Stomach (tissue), 4 donors: ENCODE data around the gene DCP1A.

Experiments
- EP300 ChIP-seq: sonication (generic); formaldehyde crosslinking; IDR thresholded peaks from one replicate; pipeline ENCODE4 v1.6.1; 2017; ENCODE audit warnings: antibody characterized with exemption
- POLR2A ChIP-seq, 4 donors: fragments of 450-650 bp; IDR thresholded peaks; one replicate each; pipeline ENCODE4 v1.6.1; 2016; ENCODE audit warnings: antibody characterized with exemption in 4 of 4, control low read depth in 2 of 4, mild to moderate bottlenecking in 1 of 4, moderate library complexity in 1 of 4
- POLR2AphosphoS5 ChIP-seq, 3 donors: sonication (generic); formaldehyde crosslinking; IDR thresholded peaks; one replicate each; pipeline ENCODE4 v1.6.1; 2016; ENCODE audit warnings: antibody characterized with exemption in 3 of 3
- TF ChIP-seq, protein P1 (sequence below), 7 experiments: fragments of 450-650 bp in 4 of 7; fragments of 200-600 bp in 3 of 7; sonication (generic) in 3 of 7; IDR thresholded peaks; one replicate each; pipeline ENCODE4 v1.5.1; 2016 to 2019; ENCODE audit warnings: antibody characterized with exemption in 7 of 7, control low read depth in 2 of 7, mild to moderate bottlenecking in 1 of 7

DNA sequence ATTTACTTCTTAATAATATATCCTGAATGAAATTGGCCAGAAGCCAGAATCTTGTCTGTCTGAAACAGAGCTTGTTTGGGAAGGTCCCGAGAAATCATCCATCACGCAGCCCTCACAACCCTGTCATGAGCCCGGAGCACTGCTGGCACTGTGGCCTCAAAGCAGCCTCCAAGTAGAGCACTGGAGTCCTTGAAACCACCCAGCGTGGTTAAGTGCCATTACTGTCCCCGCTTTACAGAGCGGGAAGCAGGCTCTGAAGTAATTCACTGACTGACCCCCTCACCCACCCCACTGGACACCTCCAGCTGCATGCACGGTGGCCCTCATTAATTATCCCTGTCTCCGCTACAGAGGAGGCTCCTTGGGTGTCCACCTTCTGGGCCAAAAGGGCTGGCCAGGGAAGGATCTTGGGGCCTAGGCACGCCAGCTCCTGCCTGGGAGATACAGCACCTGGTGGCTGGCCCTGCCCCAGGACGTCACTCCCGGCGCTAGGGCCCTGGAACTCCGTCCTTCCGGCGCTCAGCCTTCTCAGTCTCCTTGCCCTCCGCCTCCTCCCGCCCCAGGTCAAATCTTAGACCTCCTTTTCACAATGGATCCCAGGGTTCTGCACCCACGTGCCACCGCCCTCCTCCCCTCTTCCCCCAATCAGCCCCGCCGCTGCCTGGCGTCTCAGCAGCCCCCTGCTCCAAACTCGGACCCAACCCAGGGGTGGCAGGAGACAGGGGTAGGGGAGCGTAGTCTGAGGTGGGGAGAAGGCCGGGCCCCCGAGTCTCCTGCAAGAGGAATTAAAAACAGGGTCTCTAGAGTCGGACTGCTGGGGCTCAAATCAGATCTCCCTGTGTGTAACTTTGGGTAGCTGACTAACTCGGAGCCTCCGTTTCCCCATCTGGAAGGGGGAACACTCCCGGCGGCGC lies 92.6 kb downstream of the DCP1A start:
- TF ChIP-seq POLR2A (IDR thresholded peaks at IDR 0.05) (no peak), EP300 (no peak), POLR2AphosphoS5 (IDR thresholded peaks at IDR 0.05) (peak in 2 of 3 donors; percentile 44 to 54)
- TF ChIP-seq, protein P1, sequence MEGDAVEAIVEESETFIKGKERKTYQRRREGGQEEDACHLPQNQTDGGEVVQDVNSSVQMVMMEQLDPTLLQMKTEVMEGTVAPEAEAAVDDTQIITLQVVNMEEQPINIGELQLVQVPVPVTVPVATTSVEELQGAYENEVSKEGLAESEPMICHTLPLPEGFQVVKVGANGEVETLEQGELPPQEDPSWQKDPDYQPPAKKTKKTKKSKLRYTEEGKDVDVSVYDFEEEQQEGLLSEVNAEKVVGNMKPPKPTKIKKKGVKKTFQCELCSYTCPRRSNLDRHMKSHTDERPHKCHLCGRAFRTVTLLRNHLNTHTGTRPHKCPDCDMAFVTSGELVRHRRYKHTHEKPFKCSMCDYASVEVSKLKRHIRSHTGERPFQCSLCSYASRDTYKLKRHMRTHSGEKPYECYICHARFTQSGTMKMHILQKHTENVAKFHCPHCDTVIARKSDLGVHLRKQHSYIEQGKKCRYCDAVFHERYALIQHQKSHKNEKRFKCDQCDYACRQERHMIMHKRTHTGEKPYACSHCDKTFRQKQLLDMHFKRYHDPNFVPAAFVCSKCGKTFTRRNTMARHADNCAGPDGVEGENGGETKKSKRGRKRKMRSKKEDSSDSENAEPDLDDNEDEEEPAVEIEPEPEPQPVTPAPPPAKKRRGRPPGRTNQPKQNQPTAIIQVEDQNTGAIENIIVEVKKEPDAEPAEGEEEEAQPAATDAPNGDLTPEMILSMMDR (IDR thresholded peaks at IDR 0.05), result no peak
